Choroid plexus epithelial cell (primary cell): ENCODE results near the gene C16orf95.

ENCODE experiments used
- DNase-seq: peaks from one replicate; pipeline ENCODE4 v3.0.0-alpha.2; 2010; ENCODE audit warnings: low read depth
- H3K4me3 ChIP-seq: 2 replicates; pipeline ENCODE4 v1.5.1; 2011; ENCODE audit warnings: low read depth, mild to moderate bottlenecking, control low read depth, low read length, moderate library complexity
- CTCF ChIP-seq: conservative IDR thresholded peaks from 2 replicates; pipeline ENCODE4 v1.5.1; 2011; ENCODE audit warnings: low read depth, mild to moderate bottlenecking, control low read depth, inconsistent platforms, low read length, moderate library complexity

Gene C16orf95

GRCh38 chr16:87274794-87275193 lies 42.4 kb downstream of the C16orf95 start:
- peak; percentile 7 for DNase-seq
- no peak overlapping the region for H3K4me3 ChIP-seq
- TF ChIP-seq CTCF = no peak

DNA sequence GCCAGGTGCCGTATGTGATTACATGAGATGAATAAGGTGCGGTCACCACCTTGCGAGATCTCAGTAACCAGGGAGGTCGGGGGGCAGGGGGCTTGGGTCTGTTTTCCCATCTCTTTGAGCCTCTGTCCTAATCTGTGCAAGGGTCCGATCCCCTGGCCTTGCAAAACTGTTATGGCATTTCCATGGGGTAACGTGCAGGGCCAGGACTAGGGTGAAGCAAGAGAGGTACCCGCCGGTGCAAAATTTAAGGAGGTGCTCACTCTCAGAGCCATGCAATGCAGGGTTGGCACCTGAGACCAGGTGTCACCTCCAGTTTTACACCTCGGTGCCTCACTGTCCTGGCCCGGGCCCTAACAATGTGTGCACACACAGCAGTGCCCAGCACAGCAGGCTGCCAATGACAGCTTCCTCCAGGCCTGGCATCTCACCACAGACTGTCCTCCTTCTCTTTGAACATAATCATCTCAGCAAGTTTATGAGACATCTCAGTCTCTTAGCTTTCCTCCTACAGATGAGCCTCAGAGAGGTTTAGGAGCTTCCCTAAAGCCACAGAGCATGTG lies 43.6 kb downstream of the C16orf95 start:
- DNase-seq = no peak
- H3K4me3 ChIP-seq = no peak overlapping the region
- TF ChIP-seq CTCF = no peak

DNA sequence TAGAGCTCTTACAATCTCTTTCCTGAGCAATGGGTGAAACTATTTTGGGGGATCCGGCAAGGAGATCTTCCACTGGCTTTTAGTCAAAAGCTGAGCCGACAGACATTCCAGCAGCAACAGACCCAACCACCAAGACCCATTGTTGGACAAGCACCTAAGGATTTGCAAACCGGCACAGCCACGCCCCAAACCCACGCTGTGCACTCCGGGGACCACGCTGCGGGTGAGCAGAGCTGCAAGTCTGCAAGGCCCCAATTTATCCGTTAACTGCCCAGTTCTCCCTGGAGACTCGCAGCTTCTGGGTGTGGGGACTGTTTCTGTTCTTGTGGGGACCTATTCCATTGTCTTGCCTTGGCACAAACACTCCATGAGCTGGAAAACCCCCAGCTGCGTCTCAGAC lies 45.9 kb downstream of the C16orf95 start:
- no peak for DNase-seq

GRCh38 chr16:87267566-87267965 lies 49.6 kb downstream of the C16orf95 start:
- DNase-seq = no peak
- no peak for TF ChIP-seq CTCF
- H3K4me3 ChIP-seq = no peak overlapping the region

More for the DNA sequence above, 45.9 kb downstream of the C16orf95 start:
- H3K4me3 ChIP-seq = no peak overlapping the region
- TF ChIP-seq CTCF = no peak

DNA sequence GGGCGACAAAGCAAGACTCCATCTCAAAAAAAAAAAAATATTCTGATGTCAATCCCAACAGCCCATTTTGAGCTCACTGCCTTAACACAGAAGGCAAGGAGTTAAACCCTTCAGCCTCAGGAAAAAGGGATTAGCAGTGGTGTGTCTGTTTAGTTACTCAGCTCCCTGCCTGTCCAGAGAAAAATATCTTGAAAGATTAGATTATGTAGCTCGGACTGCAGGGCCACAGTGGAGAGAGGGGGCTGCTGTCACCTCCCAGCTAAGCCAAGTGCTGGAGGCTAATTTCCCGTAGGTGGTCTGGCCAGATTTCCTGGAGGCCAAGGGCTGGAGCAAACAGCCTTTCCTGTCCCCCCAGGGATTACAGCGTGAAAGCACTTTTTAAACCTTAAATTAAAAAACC lies 50.3 kb downstream of the C16orf95 start:
- TF ChIP-seq CTCF = no peak

DNA sequence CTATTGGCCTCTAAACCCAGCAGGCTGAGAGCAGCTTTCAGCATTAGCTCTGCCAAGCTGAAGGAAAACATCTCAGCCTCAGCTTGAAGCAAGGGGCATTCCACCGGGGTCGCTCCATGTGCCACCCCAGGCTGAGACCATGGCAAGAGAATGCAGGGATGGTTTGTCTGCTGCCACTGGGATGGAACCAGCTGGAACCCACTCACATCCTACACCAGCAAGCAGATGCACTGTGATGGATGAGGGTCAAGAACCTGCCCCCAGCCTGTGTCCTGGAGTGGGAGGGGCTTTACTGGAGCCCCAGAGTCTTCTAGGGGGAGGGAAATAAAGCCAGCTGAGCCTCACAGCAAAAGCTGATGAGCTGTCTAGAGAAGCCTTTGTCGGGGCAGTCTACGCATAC lies 51.9 kb downstream of the C16orf95 start:
- no peak for DNase-seq
- no peak overlapping the region for H3K4me3 ChIP-seq
- no peak for TF ChIP-seq CTCF

More for the DNA sequence above, 50.3 kb downstream of the C16orf95 start:
- H3K4me3 ChIP-seq = no peak overlapping the region
- no peak for DNase-seq

GRCh38 chr16:87264634-87265033 lies 52.6 kb downstream of the C16orf95 start:
- DNase-seq = no peak
- TF ChIP-seq CTCF = no peak
- H3K4me3 ChIP-seq = no peak overlapping the region
